Measurements from ENCODE around the gene STPG4. TPM values are rescaled to one million over a fixed set of nuclear protein-coding genes. Genes with fewer than 3 reads are reported as not detected.
A peak's percentile ranks its signal among the peaks of the same experiment; 100 is the strongest.

STPG4 gene
- total RNA-seq, 2 donors from 2014 or later = 0.15 to 0.42 TPM

DNA sequence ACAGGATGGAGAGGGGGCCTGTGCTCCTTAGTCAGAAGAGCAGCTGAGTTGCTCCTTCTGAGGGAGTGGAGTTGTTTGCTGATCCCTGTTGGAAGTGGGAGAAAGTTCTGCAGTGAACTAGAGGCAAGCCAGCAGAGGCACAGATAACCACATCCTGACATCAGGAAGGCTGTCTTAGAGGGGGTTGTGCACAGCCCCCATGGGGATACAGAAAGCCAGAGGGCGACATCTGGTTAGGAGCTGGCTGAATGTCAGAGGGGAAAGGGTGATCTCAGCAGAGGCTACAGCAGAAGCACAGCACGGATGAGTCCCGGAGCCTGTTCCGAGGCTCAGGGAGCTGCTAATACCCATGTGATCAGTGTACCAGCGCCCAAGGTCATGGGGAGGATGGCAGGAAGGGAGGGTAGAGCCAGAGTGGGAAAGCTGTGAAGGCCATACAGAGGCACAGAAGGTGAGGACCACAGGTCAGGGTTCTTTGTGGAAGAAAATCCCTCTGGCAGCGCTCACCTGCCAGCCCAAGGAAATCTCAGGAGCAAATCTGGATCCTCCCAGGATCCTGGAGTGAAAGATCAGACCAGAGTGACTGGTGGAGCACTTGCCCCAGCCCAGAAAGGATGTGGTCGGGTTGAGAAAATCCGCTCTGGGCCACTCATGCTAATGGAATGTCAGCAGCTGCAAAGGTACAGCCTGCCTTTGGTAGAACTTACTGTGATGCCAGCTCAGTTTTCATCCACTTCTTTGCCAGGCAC is 111.8 kb downstream of the STPG4 start:
- Mint-ChIP-seq H3K9me3 (no peaks in the 10 kb centered on the region), H3K27me3 (ENCODE audit: insufficient read depth) (peaks cover 8% of the 10 kb centered on the region), H3K4me1 (peaks cover 32% of the 10 kb centered on the region), H3K4me3 (no peak overlapping the region), H3K27ac (peak overlapping the region; percentile 67), H3K36me3 (ENCODE audit: low read depth) (peaks cover 11% of the 10 kb centered on the region)
- TF ChIP-seq, protein P1, sequence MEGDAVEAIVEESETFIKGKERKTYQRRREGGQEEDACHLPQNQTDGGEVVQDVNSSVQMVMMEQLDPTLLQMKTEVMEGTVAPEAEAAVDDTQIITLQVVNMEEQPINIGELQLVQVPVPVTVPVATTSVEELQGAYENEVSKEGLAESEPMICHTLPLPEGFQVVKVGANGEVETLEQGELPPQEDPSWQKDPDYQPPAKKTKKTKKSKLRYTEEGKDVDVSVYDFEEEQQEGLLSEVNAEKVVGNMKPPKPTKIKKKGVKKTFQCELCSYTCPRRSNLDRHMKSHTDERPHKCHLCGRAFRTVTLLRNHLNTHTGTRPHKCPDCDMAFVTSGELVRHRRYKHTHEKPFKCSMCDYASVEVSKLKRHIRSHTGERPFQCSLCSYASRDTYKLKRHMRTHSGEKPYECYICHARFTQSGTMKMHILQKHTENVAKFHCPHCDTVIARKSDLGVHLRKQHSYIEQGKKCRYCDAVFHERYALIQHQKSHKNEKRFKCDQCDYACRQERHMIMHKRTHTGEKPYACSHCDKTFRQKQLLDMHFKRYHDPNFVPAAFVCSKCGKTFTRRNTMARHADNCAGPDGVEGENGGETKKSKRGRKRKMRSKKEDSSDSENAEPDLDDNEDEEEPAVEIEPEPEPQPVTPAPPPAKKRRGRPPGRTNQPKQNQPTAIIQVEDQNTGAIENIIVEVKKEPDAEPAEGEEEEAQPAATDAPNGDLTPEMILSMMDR (conservative IDR thresholded peaks at IDR 0.05) = peak; percentile 15
- H3K27me3 ChIP-seq (ENCODE audit: control insufficient read depth, insufficient read depth, low read length, poor library complexity, severe bottlenecking) = no peaks in the 10 kb centered on the region
- DNase-seq = peak; percentile 86
- no peak overlapping the region for H3K4me3 ChIP-seq (ENCODE audit: low read length)
- 73 to 76% methylated on average over 7 to 8 of the region's 8 CpGs for WGBS, 2 experiments (ENCODE audit: insufficient coverage in 1 of 2, insufficient read length in 1 of 2)
- peak overlapping the region; percentile 8 for H3K9ac ChIP-seq (ENCODE audit: extremely low read depth, low read length, poor library complexity, severe bottlenecking)
- H3K36me3 ChIP-seq (ENCODE audit: control insufficient read depth, insufficient read depth, low read length) = no peaks in the 10 kb centered on the region
- H3K27ac ChIP-seq (ENCODE audit: low read depth, low read length) = no peak overlapping the region
- H3K9me3 ChIP-seq (ENCODE audit: control insufficient read depth, low read length) = no peaks in the 10 kb centered on the region
- peaks cover 12% of the 10 kb centered on the region for H3K4me1 ChIP-seq (ENCODE audit: control insufficient read depth, insufficient read depth, low read length)

DNA sequence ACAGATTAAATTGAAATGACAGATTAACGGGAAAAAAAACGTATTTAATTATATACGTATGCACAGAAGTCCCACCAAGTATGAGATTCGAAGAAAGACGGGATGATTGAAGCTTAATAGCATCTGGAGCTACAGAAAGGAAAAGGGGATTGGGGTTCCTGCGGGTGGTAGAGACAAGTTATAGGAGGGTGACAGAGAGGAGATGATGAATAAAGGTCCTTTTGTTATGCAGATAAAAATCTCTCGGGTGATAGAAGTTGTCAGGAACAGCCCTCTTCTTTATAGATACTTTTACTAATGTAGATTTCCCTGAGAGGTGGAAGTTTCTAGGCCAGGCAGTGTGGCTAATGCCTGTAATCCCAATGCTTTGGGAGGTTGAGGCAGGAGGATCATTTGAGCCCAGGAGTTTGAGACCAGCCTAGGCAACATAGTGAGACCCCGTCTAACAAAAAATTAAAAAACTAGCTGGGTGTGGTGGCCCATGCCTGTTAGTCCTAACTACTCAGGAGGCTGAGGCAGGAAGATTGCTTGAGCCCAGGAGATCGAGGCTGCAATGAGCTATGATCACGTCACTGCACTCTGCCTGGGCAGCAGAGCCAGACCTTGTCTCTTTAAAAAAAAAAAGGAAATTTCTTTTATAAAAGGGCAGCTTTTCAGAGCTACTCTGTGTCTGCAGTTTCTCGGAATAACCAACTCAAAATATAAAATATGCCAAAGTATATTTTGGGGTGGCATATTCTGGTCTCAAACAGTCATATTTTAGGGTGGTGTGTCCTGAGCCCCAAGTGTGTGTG is 113.0 kb downstream of the STPG4 start:
- Mint-ChIP-seq H3K4me1 (peaks cover 32% of the 10 kb centered on the region), H3K36me3 (ENCODE audit: low read depth) (peaks cover 9% of the 10 kb centered on the region), H3K4me3 (no peak overlapping the region), H3K9me3 (no peaks in the 10 kb centered on the region), H3K27ac (peak overlapping the region; percentile 5), H3K27me3 (ENCODE audit: insufficient read depth) (peaks cover 8% of the 10 kb centered on the region)
- Histone ChIP-seq H3K27me3 (ENCODE audit: control insufficient read depth, insufficient read depth, low read length, poor library complexity, severe bottlenecking) (no peaks in the 10 kb centered on the region), H3K9me3 (ENCODE audit: control insufficient read depth, low read length) (no peaks in the 10 kb centered on the region), H3K4me1 (ENCODE audit: control insufficient read depth, insufficient read depth, low read length) (peaks cover 12% of the 10 kb centered on the region), H3K9ac (ENCODE audit: extremely low read depth, low read length, poor library complexity, severe bottlenecking) (no peak overlapping the region), H3K4me3 (ENCODE audit: low read length) (no peak overlapping the region), H3K27ac (ENCODE audit: low read depth, low read length) (no peak overlapping the region), H3K36me3 (ENCODE audit: control insufficient read depth, insufficient read depth, low read length) (no peaks in the 10 kb centered on the region)
- TF ChIP-seq, protein P1 (conservative IDR thresholded peaks at IDR 0.05) = no peak
- DNase-seq = no peak
- WGBS, 2 experiments (ENCODE audit: insufficient coverage in 1 of 2, insufficient read length in 1 of 2) = 69 to 78% methylated on average over 10 of the region's 11 CpGs

DNA sequence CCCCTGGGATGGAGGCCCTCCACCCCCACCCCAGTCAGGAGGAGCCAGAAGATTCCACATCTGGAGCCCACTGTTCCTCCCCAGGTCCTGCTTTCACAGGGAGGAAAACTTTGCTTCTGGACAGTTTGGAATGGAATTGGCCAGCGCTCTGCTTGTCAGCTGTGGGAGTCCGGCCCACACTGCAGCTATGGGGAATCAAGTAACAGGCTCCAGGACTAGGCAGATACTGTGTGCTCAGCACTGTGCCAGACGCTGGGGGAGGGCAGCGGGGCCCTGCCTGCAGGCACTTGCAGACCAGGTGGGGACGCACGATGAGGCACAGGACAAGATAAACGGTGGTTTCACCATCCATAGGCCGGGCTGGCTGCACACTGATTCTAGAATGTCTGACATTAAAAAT is 114.0 kb downstream of the STPG4 start:
- Histone ChIP-seq H3K36me3 (ENCODE audit: control insufficient read depth, insufficient read depth, low read length) (no peaks in the 10 kb centered on the region), H3K27ac (ENCODE audit: low read depth, low read length) (no peak overlapping the region), H3K4me1 (ENCODE audit: control insufficient read depth, insufficient read depth, low read length) (peaks cover 17% of the 10 kb centered on the region), H3K9ac (ENCODE audit: extremely low read depth, low read length, poor library complexity, severe bottlenecking) (no peak overlapping the region), H3K27me3 (ENCODE audit: control insufficient read depth, insufficient read depth, low read length, poor library complexity, severe bottlenecking) (no peaks in the 10 kb centered on the region), H3K9me3 (ENCODE audit: control insufficient read depth, low read length) (no peaks in the 10 kb centered on the region), H3K4me3 (ENCODE audit: low read length) (no peak overlapping the region)
- peak overlapping the region; percentile 21 for H3K27ac Mint-ChIP-seq
- no peaks in the 10 kb centered on the region for H3K9me3 Mint-ChIP-seq
- no peak overlapping the region for H3K4me3 Mint-ChIP-seq
- H3K36me3 Mint-ChIP-seq (ENCODE audit: low read depth) = peaks cover 5% of the 10 kb centered on the region
- peaks cover 37% of the 10 kb centered on the region for H3K4me1 Mint-ChIP-seq
- WGBS, 2 experiments (ENCODE audit: insufficient coverage in 1 of 2, insufficient read length in 1 of 2) = 89 to 92% methylated on average over 7 to 8 of the region's 8 CpGs
- peaks cover 8% of the 10 kb centered on the region for H3K27me3 Mint-ChIP-seq (ENCODE audit: insufficient read depth)
- TF ChIP-seq, protein P1 (conservative IDR thresholded peaks at IDR 0.05) = no peak
- no peak for DNase-seq
